ENCODE results near the gene MCC.

The MCC gene

DNA sequence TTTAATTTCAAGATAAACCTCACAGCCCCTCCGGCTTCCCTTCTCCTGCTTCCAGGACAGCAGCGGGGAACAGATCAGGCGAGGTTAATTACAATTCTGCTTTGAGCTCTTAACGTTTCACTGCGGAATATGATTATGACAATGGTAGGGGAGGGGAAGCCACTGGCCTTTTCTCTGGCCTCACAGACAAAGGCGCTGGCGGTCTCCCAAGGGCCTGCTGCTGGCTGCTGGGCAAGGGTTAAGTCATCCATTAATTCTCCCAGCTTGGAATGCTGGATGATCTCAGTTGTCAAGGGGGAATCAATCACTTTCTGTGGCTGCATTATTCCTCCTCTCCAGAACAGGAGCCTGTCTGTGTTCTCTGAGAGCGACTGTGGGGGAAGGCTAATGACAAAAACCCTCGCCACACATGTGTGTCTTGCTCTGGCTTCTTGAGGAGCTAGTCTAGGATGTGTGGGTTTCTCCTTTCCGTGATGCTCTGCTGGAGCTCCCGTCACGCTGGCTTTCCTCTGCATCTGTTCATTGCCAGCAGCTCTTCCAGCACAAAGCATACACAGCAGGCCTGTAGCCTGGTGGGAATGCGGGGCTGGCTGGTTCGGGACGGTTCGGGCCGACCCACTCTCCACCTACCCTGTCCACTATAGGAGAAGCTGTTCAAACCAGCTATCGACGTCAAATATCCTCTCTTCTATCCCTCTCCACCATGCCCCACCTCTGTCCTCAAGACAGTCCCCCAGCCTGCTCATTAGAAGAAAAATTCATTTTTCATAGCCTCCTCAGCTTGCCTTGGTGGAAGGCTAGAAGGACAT is 428.8 kb downstream of the MCC start:
- H2BK120ac ChIP-seq (ENCODE audit: insufficient read depth, low read length, poor library complexity), result peak overlapping the region; percentile 9
- H3K4me2 ChIP-seq (ENCODE audit: low read length), result no peak overlapping the region
- H2BK12ac ChIP-seq (ENCODE audit: low read length), result peak overlapping the region; percentile 61
- H4K12ac ChIP-seq (ENCODE audit: low read depth, low read length), result no peak overlapping the region
- peak overlapping the region; percentile 5 for H4K8ac ChIP-seq (ENCODE audit: low read depth, low read length)
- H3K27me3 ChIP-seq (ENCODE audit: insufficient read depth, low read length), result no peaks in the 10 kb centered on the region
- no CpG with 5 or more reads among the region's 19 CpGs for WGBS (ENCODE audit: extremely low coverage, insufficient coverage, insufficient read length)
- H3K79me2 ChIP-seq (ENCODE audit: control insufficient read depth, insufficient read depth, low read length, poor library complexity), result peaks cover 2% of the 10 kb centered on the region
- no peaks in the 10 kb centered on the region for H3K9me3 ChIP-seq (ENCODE audit: insufficient read depth, low read depth, low read length)
- peak overlapping the region; percentile 84 for H3K27ac ChIP-seq (ENCODE audit: low read depth, low read length)
- H3K9ac ChIP-seq (ENCODE audit: low read length), result no peak overlapping the region
- H3K18ac ChIP-seq (ENCODE audit: low read length), result peak overlapping the region; percentile 4
- no peak overlapping the region for H2AFZ ChIP-seq (ENCODE audit: insufficient read depth, low read length, poor library complexity)
- H4K91ac ChIP-seq (ENCODE audit: low read depth, low read length), result peak overlapping the region; percentile 73
- H3K79me1 ChIP-seq (ENCODE audit: low read length), result peaks cover 20% of the 10 kb centered on the region
- H3K4ac ChIP-seq (ENCODE audit: low read depth, low read length), result no peak overlapping the region
- peak overlapping the region; percentile 30 for H3K14ac ChIP-seq (ENCODE audit: low read length)
- no peak overlapping the region for H3K23ac ChIP-seq (ENCODE audit: low read length)
- peak overlapping the region; percentile 32 for H2BK5ac ChIP-seq (ENCODE audit: low read depth, low read length, poor library complexity)
- H3K4me3 ChIP-seq (ENCODE audit: low read depth, low read length), result no peak overlapping the region
- DNase-seq, result no peak
- H3K4me1 ChIP-seq (ENCODE audit: control insufficient read depth in 1 of 2, insufficient read depth in 2 of 2, low read length in 2 of 2), result peaks cover 20 to 22% of the 10 kb centered on the region in 2 experiments
- peak overlapping the region; percentile 17 for H2AK5ac ChIP-seq (ENCODE audit: low read length)
- no peaks in the 10 kb centered on the region for H3K36me3 ChIP-seq (ENCODE audit: control insufficient read depth in 1 of 2, insufficient read depth in 2 of 2, low read length in 2 of 2)

GRCh38 chr5:113058706-113059226 is 429.5 kb downstream of the MCC start:
- Histone ChIP-seq H3K23ac (ENCODE audit: low read length) (no peak overlapping the region), H3K4me2 (ENCODE audit: low read length) (no peak overlapping the region), H3K4me1 (ENCODE audit: control insufficient read depth in 1 of 2, insufficient read depth in 2 of 2, low read length in 2 of 2) (peaks cover 20 to 23% of the 10 kb centered on the region in 2 experiments), H4K12ac (ENCODE audit: low read depth, low read length) (no peak overlapping the region), H3K4me3 (ENCODE audit: low read depth, low read length) (no peak overlapping the region), H4K91ac (ENCODE audit: low read depth, low read length) (peak overlapping the region; percentile 41), H2AK5ac (ENCODE audit: low read length) (peak overlapping the region; percentile 6), H3K9me3 (ENCODE audit: insufficient read depth, low read depth, low read length) (no peaks in the 10 kb centered on the region), H3K27me3 (ENCODE audit: insufficient read depth, low read length) (no peaks in the 10 kb centered on the region), H2BK5ac (ENCODE audit: low read depth, low read length, poor library complexity) (peak overlapping the region; percentile 24), H2BK120ac (ENCODE audit: insufficient read depth, low read length, poor library complexity) (peak overlapping the region; percentile 18), H3K4ac (ENCODE audit: low read depth, low read length) (no peak overlapping the region), H3K14ac (ENCODE audit: low read length) (peak overlapping the region; percentile 2), H3K79me2 (ENCODE audit: control insufficient read depth, insufficient read depth, low read length, poor library complexity) (peaks cover 2% of the 10 kb centered on the region), H3K36me3 (ENCODE audit: control insufficient read depth in 1 of 2, insufficient read depth in 2 of 2, low read length in 2 of 2) (no peaks in the 10 kb centered on the region), H3K9ac (ENCODE audit: low read length) (no peak overlapping the region), H3K27ac (ENCODE audit: low read depth, low read length) (peak overlapping the region; percentile 1), H2BK12ac (ENCODE audit: low read length) (peak overlapping the region; percentile 64), H2AFZ (ENCODE audit: insufficient read depth, low read length, poor library complexity) (no peak overlapping the region), H4K8ac (ENCODE audit: low read depth, low read length) (no peak overlapping the region), H3K18ac (ENCODE audit: low read length) (peak overlapping the region; percentile 0), H3K79me1 (ENCODE audit: low read length) (peaks cover 20% of the 10 kb centered on the region)
- no peak for DNase-seq
- WGBS (ENCODE audit: extremely low coverage, insufficient coverage, insufficient read length), result no CpG with 5 or more reads among the region's 6 CpGs

- peaks cover 24 to 27% of the 10 kb centered on the region in 2 experiments for H3K4me1 ChIP-seq (ENCODE audit: control insufficient read depth in 1 of 2, insufficient read depth in 2 of 2, low read length in 2 of 2)
- H3K79me1 ChIP-seq (ENCODE audit: low read length), result peaks cover 20% of the 10 kb centered on the region
- H4K91ac ChIP-seq (ENCODE audit: low read depth, low read length), result peak overlapping the region; percentile 41
- DNase-seq, result no peak
- peak overlapping the region; percentile 18 for H2BK120ac ChIP-seq (ENCODE audit: insufficient read depth, low read length, poor library complexity)
- H4K8ac ChIP-seq (ENCODE audit: low read depth, low read length), result peak overlapping the region; percentile 11
- no peaks in the 10 kb centered on the region for H3K9me3 ChIP-seq (ENCODE audit: insufficient read depth, low read depth, low read length)
- H3K14ac ChIP-seq (ENCODE audit: low read length), result peak overlapping the region; percentile 12
- no peak overlapping the region for H3K4me2 ChIP-seq (ENCODE audit: low read length)
- no peaks in the 10 kb centered on the region for H3K36me3 ChIP-seq (ENCODE audit: control insufficient read depth in 1 of 2, insufficient read depth in 2 of 2, low read length in 2 of 2)
- H3K18ac ChIP-seq (ENCODE audit: low read length), result no peak overlapping the region
- H3K4ac ChIP-seq (ENCODE audit: low read depth, low read length), result no peak overlapping the region
- WGBS (ENCODE audit: extremely low coverage, insufficient coverage, insufficient read length), result no CpG with 5 or more reads among the region's 5 CpGs
- no peak overlapping the region for H4K12ac ChIP-seq (ENCODE audit: low read depth, low read length)
- no peak overlapping the region for H2AFZ ChIP-seq (ENCODE audit: insufficient read depth, low read length, poor library complexity)
- H2BK12ac ChIP-seq (ENCODE audit: low read length), result peak overlapping the region; percentile 64
- H3K4me3 ChIP-seq (ENCODE audit: low read depth, low read length), result no peak overlapping the region
- peaks cover 2% of the 10 kb centered on the region for H3K79me2 ChIP-seq (ENCODE audit: control insufficient read depth, insufficient read depth, low read length, poor library complexity)
- no peak overlapping the region for H3K23ac ChIP-seq (ENCODE audit: low read length)
- no peak overlapping the region for H2AK5ac ChIP-seq (ENCODE audit: low read length)
- no peak overlapping the region for H3K27ac ChIP-seq (ENCODE audit: low read depth, low read length)
- H3K27me3 ChIP-seq (ENCODE audit: insufficient read depth, low read length), result no peaks in the 10 kb centered on the region
- H2BK5ac ChIP-seq (ENCODE audit: low read depth, low read length, poor library complexity), result peak overlapping the region; percentile 7
- no peak overlapping the region for H3K9ac ChIP-seq (ENCODE audit: low read length)
Observed at GRCh38 chr5:113058269-113058668, 430.0 kb downstream of the MCC start.

DNA sequence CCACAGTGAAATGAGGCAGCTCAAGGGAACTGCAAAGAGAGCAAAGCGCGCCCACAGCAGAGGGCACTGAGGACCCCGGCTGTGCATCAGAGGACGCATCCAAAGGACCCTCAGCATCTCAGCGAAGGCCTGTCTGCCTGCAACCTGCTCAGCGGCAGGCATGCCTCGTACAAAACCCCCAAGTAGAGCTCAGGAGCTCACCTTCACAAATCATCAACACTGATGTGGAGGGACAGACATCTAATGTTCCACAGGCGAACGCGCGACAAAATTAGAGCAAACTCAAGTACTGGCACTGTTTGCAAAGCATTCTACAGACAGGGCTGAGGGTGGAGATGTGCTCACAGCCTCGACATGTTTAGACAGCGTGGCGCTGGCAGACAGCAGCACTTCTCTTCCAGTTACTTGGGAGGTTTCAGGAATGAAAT is 430.7 kb downstream of the MCC start:
- H2BK120ac ChIP-seq (ENCODE audit: insufficient read depth, low read length, poor library complexity), result no peak overlapping the region
- H3K4me2 ChIP-seq (ENCODE audit: low read length), result no peak overlapping the region
- no peak overlapping the region for H3K4me3 ChIP-seq (ENCODE audit: low read depth, low read length)
- no peak overlapping the region for H4K8ac ChIP-seq (ENCODE audit: low read depth, low read length)
- H3K9ac ChIP-seq (ENCODE audit: low read length), result no peak overlapping the region
- H3K36me3 ChIP-seq (ENCODE audit: control insufficient read depth in 1 of 2, insufficient read depth in 2 of 2, low read length in 2 of 2), result no peaks in the 10 kb centered on the region
- H3K27ac ChIP-seq (ENCODE audit: low read depth, low read length), result no peak overlapping the region
- peaks cover 2% of the 10 kb centered on the region for H3K79me2 ChIP-seq (ENCODE audit: control insufficient read depth, insufficient read depth, low read length, poor library complexity)
- no peak overlapping the region for H3K14ac ChIP-seq (ENCODE audit: low read length)
- no peak overlapping the region for H2AK5ac ChIP-seq (ENCODE audit: low read length)
- H3K27me3 ChIP-seq (ENCODE audit: insufficient read depth, low read length), result no peaks in the 10 kb centered on the region
- no peaks in the 10 kb centered on the region for H3K9me3 ChIP-seq (ENCODE audit: insufficient read depth, low read depth, low read length)
- peaks cover 24 to 27% of the 10 kb centered on the region in 2 experiments for H3K4me1 ChIP-seq (ENCODE audit: control insufficient read depth in 1 of 2, insufficient read depth in 2 of 2, low read length in 2 of 2)
- H2BK12ac ChIP-seq (ENCODE audit: low read length), result no peak overlapping the region
- no peak overlapping the region for H3K18ac ChIP-seq (ENCODE audit: low read length)
- DNase-seq, result no peak
- no peak overlapping the region for H3K4ac ChIP-seq (ENCODE audit: low read depth, low read length)
- H3K23ac ChIP-seq (ENCODE audit: low read length), result no peak overlapping the region
- H4K12ac ChIP-seq (ENCODE audit: low read depth, low read length), result no peak overlapping the region
- H2AFZ ChIP-seq (ENCODE audit: insufficient read depth, low read length, poor library complexity), result no peak overlapping the region
- no peak overlapping the region for H2BK5ac ChIP-seq (ENCODE audit: low read depth, low read length, poor library complexity)
- no peak overlapping the region for H4K91ac ChIP-seq (ENCODE audit: low read depth, low read length)
- peaks cover 20% of the 10 kb centered on the region for H3K79me1 ChIP-seq (ENCODE audit: low read length)
- WGBS (ENCODE audit: extremely low coverage, insufficient coverage, insufficient read length), result no CpG with 5 or more reads among the region's 14 CpGs
